GM12878 (cell line): ENCODE measurements around the gene KIF2A. TPM values are rescaled to one million over a fixed set of nuclear protein-coding genes. Genes with fewer than 3 reads are reported as not detected.

ENCODE experiments used
- BRCA1 ChIP-seq: IDR thresholded peaks from 2 replicates; pipeline ENCODE4 v1.6.1; 2011; ENCODE audit warnings: low read depth, low read length, improper control_type of control experiment
- ETV6 ChIP-seq, 2 experiments: fragments of 450-650 bp in 1 of 2; IDR thresholded peaks in 1 of 2; conservative IDR thresholded peaks in 1 of 2; 2 replicates each; pipeline ENCODE4 v1.6.1; 2014; ENCODE audit warnings: antibody characterized with exemption in 1 of 2, borderline replicate concordance in 1 of 2, low read depth in 1 of 2, mild to moderate bottlenecking in 1 of 2, moderate library complexity in 1 of 2
- SP1 ChIP-seq: IDR thresholded peaks from one replicate; pipeline ENCODE4 v1.6.1; 2011; ENCODE audit warnings: low read depth, low read length
- SREBF1 ChIP-seq: IDR thresholded peaks from 2 replicates; pipeline ENCODE4 v1.6.1; 2012; ENCODE audit warnings: mild to moderate bottlenecking, low read length
- polyA plus RNA-seq, 11 experiments: library from polyadenylated mRNA; depleted of rRNA in 4 of 11; unstranded in 6 of 11; stranded (reverse) in 5 of 11; fragments of >200 nt; fragmentation: Nextera tagmentation in 4 of 11; fragmentation: Illumina TruSeq in 1 of 11; extraction: Ambion mirVana in 4 of 11; extraction: Trizol in 1 of 11; gene quantifications; 1 replicate in 1 of 11; 2 replicates in 10 of 11; pipeline versions ENCODE4 v1.2.1 to v1.2.3, GENCODE V29; 2011 to 2016; ENCODE audit warnings: inconsistent platforms in 2 of 11, missing spikeins in 2 of 11, low read depth in 1 of 11
- total RNA-seq, 4 experiments: library from RNA; depleted of rRNA in 3 of 4; stranded (reverse); fragments of >200 nt in 3 of 4; fragmentation: Illumina TruSeq in 1 of 4; extraction: Trizol in 1 of 4; gene quantifications; 2 replicates each; pipeline versions ENCODE4 v1.2.1 to v1.2.3, GENCODE V29; 2013 to 2021
- TF ChIP-seq, protein P1 (sequence below): fragments of 150-350 bp; IDR thresholded peaks from 2 replicates; pipeline ENCODE4 v1.6.1; 2016; ENCODE audit warnings: low read depth, low read length
- TF ChIP-seq, protein P2 (sequence below): IDR thresholded peaks from 2 replicates; pipeline ENCODE4 v1.6.1; 2012; ENCODE audit warnings: low read depth, low read length, improper control_type of control experiment

KIF2A gene
- total and polyA plus RNA-seq, 10 of the 15 experiments (the other 5 are each of a cell fraction or from before 2014, with no cell fraction given): 35.9 to 124 (median 80.1) TPM

DNA sequence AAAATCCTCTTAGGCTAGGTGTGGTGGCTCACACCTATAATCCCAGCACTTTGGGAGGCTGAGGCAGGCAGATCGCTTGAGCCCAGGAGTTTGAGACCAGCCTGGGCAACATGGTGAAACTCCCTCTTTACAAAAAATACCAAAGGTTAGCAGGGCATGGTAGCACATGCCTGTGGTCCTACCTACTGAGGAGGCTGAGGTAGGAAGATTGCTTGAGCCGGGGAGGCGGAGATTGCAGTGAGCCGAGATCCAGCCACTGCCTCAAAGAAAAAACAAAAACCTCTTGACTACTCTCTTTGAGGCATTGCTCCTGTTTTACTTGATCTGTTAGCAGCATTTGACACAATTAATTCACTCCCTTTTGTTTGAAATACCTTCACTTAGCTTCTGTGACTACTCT is 20.7 kb downstream of the KIF2A start (continued):
- TF ChIP-seq, protein P1, sequence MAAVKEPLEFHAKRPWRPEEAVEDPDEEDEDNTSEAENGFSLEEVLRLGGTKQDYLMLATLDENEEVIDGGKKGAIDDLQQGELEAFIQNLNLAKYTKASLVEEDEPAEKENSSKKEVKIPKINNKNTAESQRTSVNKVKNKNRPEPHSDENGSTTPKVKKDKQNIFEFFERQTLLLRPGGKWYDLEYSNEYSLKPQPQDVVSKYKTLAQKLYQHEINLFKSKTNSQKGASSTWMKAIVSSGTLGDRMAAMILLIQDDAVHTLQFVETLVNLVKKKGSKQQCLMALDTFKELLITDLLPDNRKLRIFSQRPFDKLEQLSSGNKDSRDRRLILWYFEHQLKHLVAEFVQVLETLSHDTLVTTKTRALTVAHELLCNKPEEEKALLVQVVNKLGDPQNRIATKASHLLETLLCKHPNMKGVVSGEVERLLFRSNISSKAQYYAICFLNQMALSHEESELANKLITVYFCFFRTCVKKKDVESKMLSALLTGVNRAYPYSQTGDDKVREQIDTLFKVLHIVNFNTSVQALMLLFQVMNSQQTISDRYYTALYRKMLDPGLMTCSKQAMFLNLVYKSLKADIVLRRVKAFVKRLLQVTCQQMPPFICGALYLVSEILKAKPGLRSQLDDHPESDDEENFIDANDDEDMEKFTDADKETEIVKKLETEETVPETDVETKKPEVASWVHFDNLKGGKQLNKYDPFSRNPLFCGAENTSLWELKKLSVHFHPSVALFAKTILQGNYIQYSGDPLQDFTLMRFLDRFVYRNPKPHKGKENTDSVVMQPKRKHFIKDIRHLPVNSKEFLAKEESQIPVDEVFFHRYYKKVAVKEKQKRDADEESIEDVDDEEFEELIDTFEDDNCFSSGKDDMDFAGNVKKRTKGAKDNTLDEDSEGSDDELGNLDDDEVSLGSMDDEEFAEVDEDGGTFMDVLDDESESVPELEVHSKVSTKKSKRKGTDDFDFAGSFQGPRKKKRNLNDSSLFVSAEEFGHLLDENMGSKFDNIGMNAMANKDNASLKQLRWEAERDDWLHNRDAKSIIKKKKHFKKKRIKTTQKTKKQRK: no peak
- no peak for TF ChIP-seq SP1
- TF ChIP-seq SREBF1: no peak
- TF ChIP-seq, protein P2, sequence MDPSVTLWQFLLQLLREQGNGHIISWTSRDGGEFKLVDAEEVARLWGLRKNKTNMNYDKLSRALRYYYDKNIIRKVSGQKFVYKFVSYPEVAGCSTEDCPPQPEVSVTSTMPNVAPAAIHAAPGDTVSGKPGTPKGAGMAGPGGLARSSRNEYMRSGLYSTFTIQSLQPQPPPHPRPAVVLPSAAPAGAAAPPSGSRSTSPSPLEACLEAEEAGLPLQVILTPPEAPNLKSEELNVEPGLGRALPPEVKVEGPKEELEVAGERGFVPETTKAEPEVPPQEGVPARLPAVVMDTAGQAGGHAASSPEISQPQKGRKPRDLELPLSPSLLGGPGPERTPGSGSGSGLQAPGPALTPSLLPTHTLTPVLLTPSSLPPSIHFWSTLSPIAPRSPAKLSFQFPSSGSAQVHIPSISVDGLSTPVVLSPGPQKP: no peak
- TF ChIP-seq ETV6 (conservative IDR thresholded peaks at IDR 0.05 in 1 of 2, IDR thresholded peaks at IDR 0.05 in 1 of 2; ENCODE audit: borderline replicate concordance in 1 of 2, low read depth in 1 of 2): no peak
- no peak for TF ChIP-seq BRCA1
